UCSD-AML1 (cell line): ENCODE data around the gene RPL3.
"Not testable (repeated sequence)": the region's sequence is repeated elsewhere in the genome, so short reads cannot be mapped to it uniquely, and the experiment has no call there.

Source experiments
- DNase-seq: peaks from one replicate; lab custom pipeline; 2025; ENCODE audit not compliant: unreplicated experiment; lab: John Stamatoyannopoulos, UW

The RPL3 gene

DNA sequence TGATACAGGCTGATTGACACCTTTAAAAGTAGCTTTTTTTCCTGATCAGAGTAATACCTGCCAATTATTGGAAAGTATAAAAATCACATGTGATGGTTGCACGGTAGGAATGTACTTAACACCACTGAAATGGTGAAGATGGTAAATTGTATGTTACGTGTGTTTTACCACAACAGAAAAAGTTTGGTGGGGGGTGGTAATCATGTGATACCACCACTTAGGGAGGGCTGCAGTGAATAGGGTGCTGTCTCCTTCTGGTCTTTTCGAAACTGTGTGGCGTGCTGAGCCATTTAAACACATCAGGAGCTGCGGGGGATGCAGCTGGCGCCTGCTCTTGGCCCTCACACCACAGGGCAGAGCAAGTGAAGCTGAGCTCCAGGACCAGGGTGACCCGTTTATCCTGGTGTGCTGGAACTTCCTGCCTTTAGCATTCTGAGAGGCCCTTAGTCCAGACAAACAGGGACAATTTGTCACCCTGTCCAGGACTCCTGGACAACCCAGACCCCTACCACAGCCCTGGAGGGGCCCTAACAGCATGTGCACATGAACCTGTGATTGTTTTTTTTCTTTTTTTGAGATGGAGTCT, 33.0 kb upstream of the RPL3 start:
- no peak for DNase-seq

DNA sequence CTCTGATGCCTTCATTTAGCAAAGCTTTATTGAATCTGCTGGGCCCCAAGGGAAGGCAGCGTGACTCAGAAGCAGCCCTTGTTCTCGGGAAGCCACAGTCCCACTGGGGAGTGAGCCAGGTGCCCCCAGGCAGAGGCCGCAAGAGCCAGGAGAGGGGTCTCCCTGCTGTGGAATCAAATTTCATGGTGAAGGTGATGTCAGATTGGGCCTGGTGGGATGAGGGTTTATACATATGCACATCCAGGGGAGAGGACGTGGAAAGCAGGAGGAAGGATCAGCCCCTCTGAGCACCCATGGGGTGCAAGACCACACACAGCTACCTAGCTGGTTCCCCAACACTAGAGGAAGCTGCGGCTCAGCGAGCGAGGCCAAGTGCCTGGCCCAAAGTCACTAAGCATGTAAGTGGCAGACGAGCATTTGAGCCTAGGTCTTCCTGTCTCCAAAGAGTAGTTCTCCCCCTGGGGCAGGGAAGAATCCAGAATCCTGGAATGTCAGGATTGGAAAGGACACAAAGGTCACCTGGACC, 32.3 kb upstream of the RPL3 start:
- DNase-seq, result no peak

DNA sequence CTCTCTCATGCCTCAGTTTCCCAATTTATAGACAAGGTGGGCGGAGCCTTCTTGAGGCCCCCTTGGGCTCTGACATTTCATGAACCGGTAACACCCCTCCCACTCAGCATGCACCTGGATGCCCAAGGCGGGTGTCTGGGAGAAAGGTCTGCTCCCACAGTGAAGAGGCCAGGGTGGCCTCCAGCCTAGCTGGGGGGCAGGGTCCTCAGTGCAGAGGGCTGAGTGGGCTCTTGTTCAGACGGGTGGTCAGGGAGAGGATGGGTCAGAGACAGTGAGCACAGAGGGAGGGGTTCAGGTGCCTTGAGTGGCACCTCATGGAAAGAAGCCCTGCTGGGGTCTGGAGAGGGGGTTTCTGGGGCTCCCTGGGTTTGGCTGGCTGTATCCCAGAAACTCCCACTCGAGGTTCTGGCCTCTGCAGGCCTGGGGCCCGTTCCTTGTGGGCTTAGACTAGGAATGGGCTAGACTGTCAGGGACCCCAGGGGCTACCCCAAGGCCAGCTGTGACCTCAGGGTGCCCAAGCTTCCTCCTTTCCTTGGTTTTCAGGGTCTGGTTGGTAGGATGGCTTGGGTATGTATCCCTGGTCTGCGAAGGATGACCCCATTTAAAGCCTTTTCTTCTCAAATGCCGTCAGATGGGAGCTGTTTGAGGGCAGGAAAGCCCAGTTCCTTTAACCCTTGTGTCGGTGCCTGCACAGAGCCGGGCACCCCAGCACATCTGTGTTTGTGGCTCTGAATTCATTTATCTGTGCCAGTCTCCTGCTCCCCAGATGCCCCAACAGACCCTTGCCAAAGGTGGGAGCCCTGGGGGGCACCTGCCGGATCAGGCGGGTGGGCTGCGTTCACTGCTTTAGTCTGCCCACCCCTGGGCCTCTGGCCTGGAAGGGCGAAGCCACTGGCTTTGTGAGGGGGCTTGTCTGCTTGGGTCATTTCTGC, 31.6 kb upstream of the RPL3 start:
- DNase-seq, result no peak

- no peak for DNase-seq
Measured at GRCh38 chr22:39349967-39350726, 30.7 kb upstream of the RPL3 start, which contains the start of gene SYNGR1. Gene SYNGR1 (plus strand): TSS chr22:39349991. CDS start chr22:39350011, 20 bp downstream.

DNA sequence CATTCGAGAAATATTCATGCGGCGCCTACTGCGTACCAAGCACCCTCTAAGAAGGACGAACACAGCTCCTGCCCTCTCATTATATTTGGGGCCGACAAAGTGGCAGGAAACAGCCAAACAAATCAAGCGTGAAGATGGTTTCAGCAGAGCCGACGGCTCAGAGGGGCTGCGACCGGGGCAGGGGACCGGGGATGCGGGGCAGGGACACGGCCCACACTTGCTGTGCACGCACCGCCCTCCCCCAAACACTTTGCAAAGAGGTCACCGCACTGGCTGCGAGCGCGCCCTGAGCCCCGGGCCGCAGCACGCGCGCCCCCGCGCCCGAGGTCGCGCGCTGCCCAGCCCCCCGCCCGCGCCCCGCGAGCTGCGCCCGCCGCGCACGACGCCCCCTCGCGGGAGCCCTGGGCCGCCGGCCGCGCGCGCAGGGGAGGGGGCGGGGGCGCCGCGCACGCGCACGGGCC, 30.1 kb upstream of the RPL3 start:
- DNase-seq, result no peak

- no peak for DNase-seq
Measured at GRCh38 chr22:39348909-39349505, 29.6 kb upstream of the RPL3 start.

DNA sequence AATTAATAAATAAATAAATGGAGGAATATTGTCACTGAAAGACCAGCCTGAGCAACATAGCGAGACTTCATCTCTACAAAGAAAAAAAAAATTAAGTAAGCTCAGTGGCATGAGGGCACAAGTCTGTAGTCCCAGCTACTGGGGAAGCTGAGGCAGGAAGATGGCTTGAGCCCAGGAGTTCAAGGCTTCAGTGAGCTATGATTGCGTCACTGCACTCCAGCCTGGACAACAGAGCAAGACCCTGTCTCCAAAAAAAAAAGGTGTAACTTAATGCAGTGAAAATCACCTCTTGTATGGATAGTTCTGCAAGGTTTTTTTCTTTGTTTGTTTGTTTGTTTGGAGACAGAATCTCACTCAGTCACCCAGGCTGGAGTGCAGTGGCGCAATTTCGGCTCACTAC, 25.8 kb upstream of the RPL3 start:
- no peak for DNase-seq

DNA sequence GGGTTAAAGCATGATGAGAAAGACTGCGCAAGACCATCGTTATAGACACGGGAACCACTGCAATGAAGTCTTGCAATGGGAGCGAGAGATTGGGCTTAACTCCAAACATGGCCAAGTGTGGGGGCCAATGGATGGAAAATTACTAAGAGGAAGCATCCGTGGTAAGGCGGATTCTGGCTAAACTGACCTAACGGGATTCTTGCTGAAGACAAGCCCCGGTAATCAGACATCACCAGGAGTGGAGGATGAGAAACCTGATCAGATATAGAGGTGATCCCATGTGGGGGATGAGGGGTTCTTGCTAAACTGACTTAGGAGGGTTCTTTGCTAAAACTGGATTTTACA, 24.6 kb upstream of the RPL3 start:
- DNase-seq, result no peak

- peak; percentile 54 for DNase-seq
Measured at GRCh38 chr22:39343259-39344045, 24.0 kb upstream of the RPL3 start.

DNA sequence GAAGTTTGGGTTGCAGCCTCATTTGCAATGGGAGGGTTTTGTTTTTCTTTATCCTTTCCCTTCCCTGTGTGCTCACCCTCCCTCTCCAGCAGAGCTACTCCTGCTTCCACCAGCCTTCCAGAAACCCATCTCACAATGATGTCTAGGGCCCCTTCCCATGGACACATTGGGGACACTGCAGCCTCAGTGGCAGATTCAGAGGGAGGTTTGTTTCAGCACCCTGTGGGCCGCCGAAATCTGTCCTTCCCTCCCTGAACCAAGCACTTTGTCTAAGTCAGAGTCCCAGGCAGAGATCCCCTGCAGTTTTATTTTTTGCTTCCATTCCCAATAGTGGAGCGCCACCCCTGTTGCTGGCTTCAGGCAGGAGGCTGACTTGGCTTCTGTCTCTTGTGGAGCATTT, 21.8 kb upstream of the RPL3 start:
- DNase-seq, result no peak

DNA sequence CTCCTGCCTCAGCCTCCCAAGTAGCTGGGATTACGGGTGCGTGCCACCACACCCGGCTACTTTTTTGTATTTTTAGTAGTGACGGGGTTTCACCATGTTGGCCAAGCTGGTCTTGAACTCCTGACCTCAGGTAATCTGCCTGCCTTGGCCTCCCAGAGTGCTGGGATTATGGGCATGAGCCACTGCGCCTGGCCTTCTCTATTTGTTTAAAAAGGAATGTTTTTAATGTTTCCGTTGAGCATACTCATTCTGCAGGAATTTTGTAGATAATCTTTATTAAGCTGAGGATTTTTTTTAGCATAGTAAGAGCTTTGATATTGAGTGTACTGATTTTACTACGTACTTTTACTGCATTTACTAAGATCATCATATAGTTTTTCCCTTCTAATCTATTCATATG, 20.4 kb upstream of the RPL3 start:
- not testable (repeated sequence) for DNase-seq

DNA sequence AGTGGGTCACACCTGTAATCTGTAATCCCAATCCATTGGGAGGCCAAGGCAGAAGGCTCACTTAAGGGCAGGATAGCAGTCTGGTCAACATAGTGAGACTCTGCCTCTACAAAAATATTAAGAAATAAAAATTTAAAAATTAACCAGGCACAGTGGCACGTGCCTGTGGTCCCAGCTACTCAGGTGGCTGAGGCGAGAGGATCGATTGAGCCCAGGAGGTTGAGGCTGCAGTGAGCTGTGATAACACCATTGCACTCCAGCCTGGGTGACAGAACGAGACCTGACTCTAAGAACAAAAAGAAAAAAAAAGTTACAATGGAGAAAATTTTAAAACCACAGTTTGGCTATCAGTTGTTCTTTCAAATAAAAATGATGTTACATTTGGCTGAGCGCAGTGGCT, 17.0 kb upstream of the RPL3 start:
- DNase-seq, result no peak

DNA sequence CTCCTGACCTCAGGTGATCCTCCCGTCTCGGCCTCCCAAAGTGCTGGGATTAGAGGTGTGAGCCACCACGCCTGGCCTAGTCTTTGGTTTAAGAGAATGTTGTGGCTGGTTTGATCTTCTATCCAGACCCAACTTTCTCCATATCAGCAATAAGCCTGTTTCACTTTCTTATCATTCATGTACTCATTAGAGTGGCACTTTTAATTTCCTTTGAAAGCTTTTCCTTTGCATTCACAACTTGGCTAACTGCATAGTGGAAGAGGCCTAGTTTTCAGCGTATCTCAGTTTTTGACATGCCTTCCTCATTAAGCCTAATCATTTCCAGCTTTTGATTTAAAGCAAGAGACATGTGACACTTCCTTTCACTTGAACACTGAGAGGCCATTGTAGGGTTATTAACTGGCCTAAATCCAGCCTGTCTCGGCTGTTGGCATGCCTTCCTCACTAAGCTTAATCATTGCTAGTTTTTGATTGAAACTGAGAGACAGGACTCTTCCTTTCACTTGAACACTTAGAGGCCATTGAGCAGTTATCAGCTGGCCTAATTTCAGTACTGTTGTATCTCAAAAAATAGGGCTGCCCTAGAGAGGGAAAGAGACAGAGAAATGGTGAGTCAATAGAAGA, 13.1 kb upstream of the RPL3 start:
- no peak for DNase-seq

DNA sequence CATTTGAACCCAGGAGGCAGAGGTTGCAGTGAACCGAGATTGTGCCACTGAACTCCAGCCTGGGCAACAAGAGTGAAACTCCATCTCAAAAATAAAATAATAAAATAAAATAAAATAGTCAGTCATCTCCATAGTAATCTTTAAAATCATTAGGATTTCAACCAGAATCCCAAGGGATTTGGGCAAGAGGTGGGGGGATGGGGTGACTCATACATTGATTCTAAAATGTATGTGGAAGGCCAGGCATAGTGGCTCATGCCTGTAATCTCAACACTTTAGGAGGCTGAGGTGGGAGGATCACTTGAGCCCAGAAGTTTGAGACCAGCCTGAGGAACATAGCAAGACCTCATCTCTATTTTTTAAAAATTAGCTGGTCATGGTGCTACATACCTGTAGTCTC, 11.1 kb upstream of the RPL3 start:
- DNase-seq, result not testable (repeated sequence)

DNA sequence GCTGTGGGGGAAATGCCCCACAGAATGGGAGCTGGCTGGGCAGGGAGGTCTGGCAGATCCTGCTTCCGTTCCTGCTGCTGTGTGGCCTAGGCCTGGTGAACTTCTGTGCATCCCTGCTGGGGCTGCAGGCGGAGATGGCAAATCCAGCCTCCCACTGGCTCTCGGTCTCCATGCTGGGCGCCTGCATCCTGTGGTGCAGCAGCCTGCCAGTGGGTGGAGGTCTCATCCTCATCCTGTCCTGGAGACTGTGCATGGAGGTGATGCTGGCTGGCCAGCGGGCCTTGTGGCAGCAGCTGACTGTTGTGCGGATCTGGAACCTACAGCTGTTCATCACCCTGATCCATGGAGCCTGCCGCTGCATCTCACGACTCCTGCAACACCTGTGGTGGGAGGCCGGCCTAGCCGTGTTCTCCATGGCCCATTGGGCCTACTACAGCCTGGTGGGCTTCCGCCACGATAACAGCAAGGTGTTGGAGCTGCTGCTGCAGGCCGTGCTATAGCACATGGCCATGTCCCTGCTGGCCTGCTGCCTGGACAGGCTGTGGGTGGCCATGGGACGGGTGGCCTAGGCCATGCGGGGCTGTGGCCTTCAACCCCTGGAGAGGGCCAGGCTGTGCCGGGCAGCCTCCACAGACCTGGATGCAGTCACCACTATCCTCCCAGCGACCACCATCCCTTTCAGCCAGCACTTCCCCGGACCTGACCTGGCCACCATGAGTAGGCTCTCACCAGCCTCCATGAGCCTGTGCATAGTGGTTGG, 8.8 kb upstream of the RPL3 start:
- DNase-seq, result no peak

DNA sequence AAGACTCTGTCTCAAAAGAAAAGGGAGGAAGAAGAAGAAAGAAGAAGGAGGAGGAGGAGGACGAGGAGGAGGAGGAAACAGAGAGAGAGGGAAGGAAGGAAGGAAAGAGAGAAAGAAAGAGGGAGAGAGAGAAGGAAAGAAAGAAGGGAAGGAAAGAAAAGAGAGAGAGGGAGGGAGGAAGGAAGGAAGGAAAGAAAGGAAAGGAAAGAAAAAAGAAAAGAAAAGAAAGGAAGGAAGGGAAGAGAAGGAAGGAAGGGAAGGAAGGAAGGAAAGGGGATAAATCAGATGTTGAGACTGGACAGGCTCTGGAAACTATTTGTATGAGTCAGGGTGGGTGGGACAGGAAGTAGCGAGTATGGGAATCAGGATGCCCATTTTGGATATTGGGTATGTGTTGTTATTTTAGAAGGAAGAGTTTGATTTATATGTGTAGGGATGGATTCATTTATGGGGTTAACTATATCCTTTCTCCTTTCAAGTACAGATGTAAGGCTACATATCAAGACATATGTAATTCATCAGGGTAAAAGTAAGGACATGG, 6.0 kb upstream of the RPL3 start:
- DNase-seq, result no peak

GRCh38 chr22:39320616-39321029, 1.2 kb upstream of the RPL3 start:
- not testable (repeated sequence) for DNase-seq

GRCh38 chr22:39318507-39319283, 728 bp downstream of the RPL3 start:
- no peak for DNase-seq
